ENCODE data around the gene GRAP2.
"Not testable (repeated sequence)": the region's sequence is repeated elsewhere in the genome, so short reads cannot be mapped to it uniquely, and the experiment has no call there.

GRAP2 gene

GRCh38 chr22:39967996-39968972 lies 67.4 kb downstream of the GRAP2 start:
- DNase-seq = no peak

GRCh38 chr22:39970742-39971141 lies 69.9 kb downstream of the GRAP2 start:
- no peak for DNase-seq

DNA sequence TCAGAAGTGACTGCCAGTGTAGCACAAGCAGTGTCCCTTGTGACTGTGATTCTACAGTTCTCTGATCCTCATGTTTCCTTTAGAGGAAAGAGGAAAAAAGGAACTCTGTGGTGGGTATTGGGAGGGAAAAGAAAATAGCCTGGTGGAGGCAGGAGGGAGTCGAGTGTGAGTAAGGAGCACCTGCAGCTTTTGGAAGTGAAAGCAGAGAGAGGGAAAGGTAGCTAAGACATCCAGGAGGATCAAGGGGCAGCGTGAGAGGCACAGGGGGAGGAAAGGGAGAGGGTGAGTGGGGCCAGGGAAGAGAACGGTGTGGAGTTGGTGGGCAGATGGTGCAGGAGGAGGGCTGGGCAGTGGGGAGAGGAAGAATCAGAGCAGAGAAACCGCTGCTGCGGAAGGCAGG lies 71.8 kb downstream of the GRAP2 start:
- DNase-seq = no peak

DNA sequence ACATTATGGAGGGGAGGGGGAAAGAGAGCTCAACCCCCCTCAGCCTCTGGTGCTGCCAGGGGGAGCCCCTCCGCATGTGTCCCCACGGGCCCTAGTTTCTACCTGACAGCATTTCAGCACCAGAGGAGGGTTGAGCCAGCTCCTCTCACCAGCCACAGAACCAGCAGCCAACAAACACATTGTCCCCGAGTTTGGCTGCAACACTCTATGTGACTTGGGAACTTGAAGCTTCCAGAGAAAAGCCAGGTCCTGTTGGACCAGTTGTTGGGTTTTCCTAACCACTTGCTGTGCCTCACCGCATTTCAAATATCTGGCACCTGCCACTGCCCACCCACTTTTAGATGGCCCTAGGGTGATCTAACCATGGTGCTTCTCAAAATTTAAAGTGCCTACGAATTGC lies 72.8 kb downstream of the GRAP2 start:
- DNase-seq = no peak

- DNase-seq = no peak
Measured at GRCh38 chr22:39974065-39974464, 73.2 kb downstream of the GRAP2 start.

GRCh38 chr22:39979048-39979447 lies 78.2 kb downstream of the GRAP2 start:
- no peak for DNase-seq

GRCh38 chr22:39979458-39979857 lies 78.6 kb downstream of the GRAP2 start:
- DNase-seq = no peak

DNA sequence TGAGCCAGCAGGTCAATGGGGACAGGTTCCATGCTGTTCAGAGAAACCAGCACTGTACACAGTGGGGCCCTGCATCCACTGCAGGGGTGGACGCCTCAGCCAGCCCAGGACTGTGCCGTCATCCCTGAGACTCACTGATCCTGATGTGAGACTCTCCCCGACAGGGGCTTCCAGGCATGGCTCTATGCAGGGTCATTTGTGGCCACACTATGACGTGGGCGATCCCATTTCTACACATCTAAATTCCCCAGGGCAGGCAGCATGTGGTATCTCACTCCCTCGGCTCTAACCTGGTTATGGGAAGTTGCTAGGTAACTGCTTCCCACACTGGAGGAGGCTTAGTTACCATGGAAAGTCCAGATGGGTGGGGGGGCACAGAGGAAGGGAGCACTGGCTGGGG lies 79.7 kb downstream of the GRAP2 start:
- DNase-seq = no peak

DNA sequence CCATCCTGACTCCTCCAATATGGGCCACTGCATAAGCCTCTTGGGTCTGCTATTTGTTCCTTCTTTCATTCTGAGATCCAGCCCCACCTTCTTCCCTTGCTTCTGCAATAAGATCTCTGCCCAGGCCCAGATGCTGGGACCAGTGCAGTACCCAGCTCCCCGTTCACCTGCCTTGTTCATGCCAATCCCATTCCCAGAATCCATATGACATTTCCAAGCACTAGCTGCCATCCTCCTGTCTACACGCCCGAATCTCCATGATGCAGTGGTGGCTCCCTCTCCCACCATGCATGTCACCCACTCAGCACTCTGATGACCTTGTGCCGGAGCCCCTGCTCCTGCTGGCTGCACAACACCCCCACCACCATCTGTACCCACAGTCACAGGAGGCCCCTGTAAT lies 82.5 kb downstream of the GRAP2 start:
- no peak for DNase-seq

DNA sequence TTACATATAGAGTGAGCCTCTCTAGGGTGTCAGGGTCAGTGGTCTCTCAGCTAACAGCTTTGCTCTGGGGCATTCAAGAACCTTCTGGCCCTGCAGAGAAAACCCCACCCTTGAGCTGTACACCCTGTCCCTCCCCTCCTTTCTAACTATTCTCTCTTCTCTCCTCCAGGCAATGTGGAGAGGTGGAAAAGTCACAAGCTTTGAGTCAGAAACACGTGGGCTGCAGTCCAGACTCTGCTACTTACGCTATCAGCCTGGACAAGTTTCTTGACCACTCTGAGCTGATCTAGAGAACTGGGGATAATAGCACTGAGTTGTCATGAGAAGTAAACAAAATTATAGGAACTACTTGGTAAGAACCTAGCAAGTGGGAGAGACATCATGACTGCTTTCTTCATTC lies 83.1 kb downstream of the GRAP2 start:
- DNase-seq = no peak

DNA sequence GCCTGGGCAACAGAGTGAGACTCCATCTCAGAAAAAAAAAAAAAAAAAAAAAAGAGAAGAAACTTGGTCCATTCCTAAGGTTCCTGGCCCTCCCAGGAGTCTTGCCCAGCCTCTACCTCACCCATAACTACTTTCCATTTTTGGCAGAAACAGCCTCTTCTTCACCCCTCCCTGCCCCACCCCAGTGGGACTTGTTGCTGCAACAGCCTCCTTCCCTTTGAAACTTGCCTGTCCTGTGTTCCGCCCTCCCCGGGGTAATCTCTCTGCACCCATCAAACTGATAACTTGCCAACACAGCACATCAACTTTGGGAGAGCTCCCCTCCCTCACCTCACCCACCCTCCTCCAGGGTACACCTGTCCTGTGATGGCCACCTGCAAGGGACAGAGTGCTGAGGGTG lies 83.9 kb downstream of the GRAP2 start:
- no peak for DNase-seq

GRCh38 chr22:39985383-39986035 lies 84.6 kb downstream of the GRAP2 start:
- DNase-seq = no peak

- DNase-seq = no peak
Measured at GRCh38 chr22:39988386-39989114, 87.7 kb downstream of the GRAP2 start.

GRCh38 chr22:39989633-39990032 lies 88.7 kb downstream of the GRAP2 start:
- no peak for DNase-seq

DNA sequence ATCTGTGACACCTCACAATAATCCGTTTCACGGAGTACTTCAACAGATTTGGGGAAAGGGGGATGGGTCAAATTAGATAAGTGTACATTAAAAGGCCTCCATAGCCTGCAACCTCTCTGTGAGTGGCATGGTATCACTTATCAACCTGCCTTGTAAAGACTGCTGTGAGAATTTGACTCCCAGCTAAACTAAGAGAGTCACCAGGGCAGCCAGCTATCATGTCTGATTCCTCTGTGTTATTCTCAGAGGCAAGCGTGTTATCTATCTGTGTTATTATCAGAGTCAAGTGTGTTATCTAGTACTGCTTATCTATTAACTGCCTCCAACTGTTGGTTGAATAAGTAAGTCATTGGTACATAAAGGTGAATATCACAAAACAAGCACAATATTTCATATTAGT lies 89.8 kb downstream of the GRAP2 start:
- no peak for DNase-seq

GRCh38 chr22:39991159-39991860 lies 90.4 kb downstream of the GRAP2 start:
- DNase-seq = no peak

GRCh38 chr22:39992088-39992826 lies 91.4 kb downstream of the GRAP2 start:
- DNase-seq = no peak

- DNase-seq = not testable (repeated sequence)
Measured at GRCh38 chr22:39992894-39993293, 92.0 kb downstream of the GRAP2 start.

DNA sequence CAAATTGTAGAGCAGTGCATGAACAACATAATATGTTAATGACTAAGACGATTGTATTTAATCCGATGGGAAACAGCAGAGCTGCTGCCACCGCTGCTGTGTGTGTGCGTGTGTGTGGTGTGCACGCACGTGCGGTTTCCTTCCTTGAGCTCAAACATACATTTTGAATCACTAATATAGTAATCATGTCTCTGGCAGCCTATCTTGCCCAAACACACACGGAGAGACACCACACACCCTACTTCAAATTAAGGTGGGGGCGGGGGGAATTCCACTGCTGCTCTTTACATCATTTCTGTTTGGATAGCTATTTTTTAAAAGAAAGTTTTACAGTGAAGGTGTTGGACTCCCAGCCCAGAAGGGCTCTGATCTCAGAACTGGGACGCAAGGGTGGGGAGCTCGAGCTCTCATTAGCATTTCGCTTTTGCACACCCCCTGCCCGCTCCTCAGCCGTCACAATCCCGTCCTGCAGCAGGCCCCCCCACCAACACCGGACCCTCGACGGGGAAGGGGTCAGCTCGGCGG lies 93.2 kb downstream of the GRAP2 start:
- DNase-seq = peak; percentile 67

DNA sequence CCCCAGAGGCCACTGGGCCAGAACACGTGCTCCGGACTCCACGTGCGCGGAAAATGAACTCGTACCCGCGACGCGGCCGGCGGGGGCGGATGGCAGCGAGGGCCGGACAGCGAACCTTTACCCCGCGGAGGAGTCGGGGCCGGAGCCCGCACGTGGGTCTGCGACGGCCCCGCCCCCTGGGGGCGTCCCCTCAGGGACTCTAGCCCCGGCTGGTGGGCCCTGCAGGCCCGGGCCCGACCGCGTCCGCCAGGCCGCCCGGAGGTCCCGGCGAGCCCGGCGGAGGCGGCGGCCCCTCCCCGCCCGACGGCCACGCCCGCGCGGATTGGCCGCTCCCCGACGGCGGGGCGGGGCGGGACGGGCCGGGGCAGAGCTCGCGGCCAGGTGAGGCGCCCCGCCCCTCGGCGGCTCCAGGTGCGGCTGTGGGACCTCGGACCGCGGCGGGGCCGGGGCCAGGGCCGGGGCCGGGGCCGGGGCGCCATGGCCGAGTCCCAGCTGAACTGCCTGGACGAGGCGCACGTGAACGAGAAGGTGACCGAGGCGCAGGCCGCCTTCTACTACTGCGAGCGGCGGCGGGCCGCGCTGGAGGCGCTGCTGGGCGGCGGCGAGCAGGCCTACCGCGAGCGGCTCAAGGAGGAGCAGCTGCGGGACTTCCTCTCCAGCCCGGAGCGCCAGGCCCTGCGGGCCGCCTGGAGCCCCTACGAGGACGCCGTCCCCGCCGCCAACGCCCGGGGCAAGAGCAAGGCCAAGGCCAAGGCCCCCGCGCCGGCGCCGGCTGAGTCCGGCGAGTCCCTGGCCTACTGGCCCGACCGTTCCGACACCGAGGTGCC lies 93.9 kb downstream of the GRAP2 start, which contains the start of gene FAM83F:
TSS of gene FAM83F (plus strand) at position 389 of the 827 bp plus-strand sequence. CDS start at position 478, 89 bp downstream.
- DNase-seq = peak; percentile 6

All from fibroblast of skin of right biceps (primary cell).